H1 (cell line): Measurements from ENCODE around the gene ZNF200.

ENCODE experiments used
- CTCF ChIP-seq, 3 experiments: IDR thresholded peaks; 1 replicate in 2 of 3; 2 replicates in 1 of 3; pipeline versions ENCODE4 v1.5.1 to v1.6.1; 2011; ENCODE audit warnings: low read length in 3 of 3, mild to moderate bottlenecking in 3 of 3, inconsistent platforms in 2 of 3, low read depth in 1 of 3, moderate library complexity in 1 of 3; ENCODE audit not compliant: insufficient read depth in 1 of 3; ENCODE audit errors: control extremely low read depth in 1 of 3
- GABPA ChIP-seq: IDR thresholded peaks from 2 replicates; pipeline ENCODE4 v1.6.1; 2011; ENCODE audit warnings: mild to moderate bottlenecking, low read length, moderate library complexity, borderline replicate concordance; ENCODE audit not compliant: insufficient read depth
- JUND ChIP-seq: IDR thresholded peaks from 2 replicates; pipeline ENCODE4 v1.6.1; 2011; ENCODE audit warnings: mild to moderate bottlenecking, improper control_type of control experiment, low read length

GRCh38 chr16:3274947-3275346 lies 40.0 kb upstream of the ZNF200 start:
- no peak for TF ChIP-seq GABPA
- TF ChIP-seq CTCF (IDR thresholded peaks at IDR 0.05; ENCODE audit: control extremely low read depth in 1 of 3, insufficient read depth in 1 of 3, low read depth in 1 of 3, low read length in 3 of 3): no peak
- no peak for TF ChIP-seq JUND
